OCI-LY7 (cell line): ENCODE measurements around the gene USP46. TPM values are rescaled to one million over a fixed set of nuclear protein-coding genes. Genes with fewer than 3 reads are reported as not detected.

ENCODE experiments used
- BruUV-seq: library from RNA; stranded (reverse); fragments of 400-500 nt; replicated peaks from 2 replicates; lab custom pipeline; 2021; lab: Mats Ljungman, UMichigan
- CTCF ChIA-PET: fragments of 300-600 bp; sonication (Branson Sonifier 250); formaldehyde crosslinking; loops from one replicate; lab custom pipeline; 2022; ENCODE audit warnings: antibody characterized with exemption; ENCODE audit not compliant: unreplicated experiment; lab: Charles Lee
- POLR2A ChIA-PET: fragments of 300-600 bp; sonication (Branson Sonifier 250); formaldehyde crosslinking; loops from one replicate; lab custom pipeline; 2022; ENCODE audit warnings: antibody characterized with exemption; lab: Charles Lee
- DNase-seq: peaks from one replicate; pipeline ENCODE4 v3.0.0-alpha.2; 2015; ENCODE audit warnings: low spot score
- H2AFZ ChIP-seq: fragments of 200-600 bp; sonication (generic), shearing (Covaris generic); 2 replicates; pipeline ENCODE4 v1.6.1; 2014; ENCODE audit warnings: mild to moderate bottlenecking, antibody characterized with exemption, low read length, moderate library complexity
- H3K27ac ChIP-seq: fragments of 200-600 bp; sonication (generic); 2 replicates; pipeline ENCODE4 v1.5.1; 2014; ENCODE audit warnings: mixed run types, low read depth, mild to moderate bottlenecking, moderate library complexity, low read length, inconsistent platforms; ENCODE audit not compliant: poor library complexity, severe bottlenecking
- H3K36me3 ChIP-seq: fragments of 200-600 bp; sonication (generic); 2 replicates; pipeline ENCODE4 v1.6.1; 2014; ENCODE audit warnings: mild to moderate bottlenecking, antibody characterized with exemption, low read length, moderate library complexity, mixed read lengths; ENCODE audit not compliant: insufficient read depth
- H3K4me1 ChIP-seq: fragments of 200-600 bp; sonication (generic); 2 replicates; pipeline ENCODE4 v1.5.1; 2014; ENCODE audit warnings: mild to moderate bottlenecking, low read length; ENCODE audit not compliant: insufficient read depth, poor library complexity, severe bottlenecking
- H3K4me2 ChIP-seq: fragments of 200-600 bp; sonication (generic); 2 replicates; pipeline ENCODE4 v1.6.1; 2014; ENCODE audit warnings: mild to moderate bottlenecking, low read length
- H3K4me3 ChIP-seq: fragments of 200-600 bp; sonication (generic); 2 replicates; pipeline ENCODE4 v1.5.1; 2014; ENCODE audit warnings: mild to moderate bottlenecking, low read depth, low read length; ENCODE audit not compliant: poor library complexity, severe bottlenecking
- H3K79me2 ChIP-seq: fragments of 200-600 bp; sonication (generic); 2 replicates; pipeline ENCODE4 v1.6.1; 2016; ENCODE audit warnings: low read depth, mild to moderate bottlenecking, low read length, moderate library complexity, mixed read lengths; ENCODE audit not compliant: insufficient read depth
- H3K9me2 ChIP-seq: fragments of 200-600 bp; sonication (generic); 2 replicates; pipeline ENCODE4 v1.6.1; 2016; ENCODE audit warnings: mild to moderate bottlenecking, low read length, mixed read lengths; ENCODE audit not compliant: insufficient read depth
- H3K9me3 ChIP-seq: fragments of 200-600 bp; sonication (generic); 2 replicates; pipeline ENCODE4 v1.6.1; 2014; ENCODE audit warnings: mild to moderate bottlenecking, mixed run types, low read length, mixed read lengths
- H4K20me1 ChIP-seq: fragments of 200-600 bp; sonication (generic); 2 replicates; pipeline ENCODE4 v1.6.1; 2014; ENCODE audit warnings: mild to moderate bottlenecking, antibody characterized with exemption, low read length, moderate library complexity, mixed read lengths; ENCODE audit not compliant: insufficient read depth
- CTCF ChIP-seq: fragments of 200-600 bp; sonication (generic); conservative IDR thresholded peaks from 2 replicates; pipeline ENCODE4 v1.5.1; 2014; ENCODE audit warnings: mild to moderate bottlenecking, antibody characterized with exemption, low read length, moderate library complexity, mixed read lengths
- EZH2phosphoT487 ChIP-seq: fragments of 200-600 bp; sonication (generic); IDR thresholded peaks from 2 replicates; pipeline ENCODE4 v1.6.1; 2018; ENCODE audit warnings: low read depth, borderline replicate concordance, mild to moderate bottlenecking, mixed run types, antibody characterized with exemption, low read length, moderate library complexity, mixed read lengths
- intact Hi-C: fragments of 100-400 bp; cut with micrococcal nuclease; formaldehyde crosslinking; loops from one replicate; pipeline ENCODE4 v1.10.0; 2022; ENCODE audit not compliant: unreplicated experiment
- total RNA-seq, 2 experiments: library from RNA; depleted of rRNA in 1 of 2; stranded (reverse); fragments of >200 nt in 1 of 2; shearing (Covaris generic) in 1 of 2; gene quantifications; 2 replicates each; pipeline ENCODE4 v1.2.3, GENCODE V29; 2014 to 2022

The USP46 gene
- total RNA-seq, 2 experiments from 2014 or later = 5.4 to 15.8 TPM

- BruUV-seq = no TSS peak
- Histone ChIP-seq H3K4me1 (no peaks in the 10 kb centered on the region), H3K4me2 (no peak overlapping the region), H3K79me2 (no peaks in the 10 kb centered on the region), H3K9me3 (no peaks in the 10 kb centered on the region), H3K27ac (no peak overlapping the region), H3K36me3 (no peaks in the 10 kb centered on the region), H3K9me2 (no peaks in the 10 kb centered on the region), H4K20me1 (no peaks in the 10 kb centered on the region), H2AFZ (no peak overlapping the region), H3K4me3 (no peak overlapping the region)
- no peak for DNase-seq
- intact Hi-C loops = no loop called here
- TF ChIP-seq CTCF (no peak), EZH2phosphoT487 (no peak)
- ChIA-PET CTCF (no interaction called here), POLR2A (interaction anchor here (0.6 kb wide), 1 partner anchor 409 kb away, joined by 3 read pairs; no protein-coding TSS in a partner anchor)
Observed at GRCh38 chr4:52576961-52577623, 82.0 kb downstream of the USP46 start.

GRCh38 chr4:52576326-52576725 lies 82.8 kb downstream of the USP46 start:
- Histone ChIP-seq H3K9me3 (no peaks in the 10 kb centered on the region), H2AFZ (no peak overlapping the region), H4K20me1 (no peaks in the 10 kb centered on the region), H3K4me1 (no peaks in the 10 kb centered on the region), H3K27ac (no peak overlapping the region), H3K79me2 (no peaks in the 10 kb centered on the region), H3K36me3 (no peaks in the 10 kb centered on the region), H3K4me2 (no peak overlapping the region), H3K4me3 (no peak overlapping the region), H3K9me2 (no peaks in the 10 kb centered on the region)
- POLR2A ChIA-PET = no interaction called here
- CTCF ChIA-PET = no interaction called here
- DNase-seq = no peak
- TF ChIP-seq EZH2phosphoT487 = no peak
- TF ChIP-seq CTCF = no peak
- intact Hi-C loops = no loop called here
- no TSS peak for BruUV-seq

GRCh38 chr4:52575406-52575805 lies 83.7 kb downstream of the USP46 start:
- intact Hi-C loops = no loop called here

More at GRCh38 chr4:52575406-52575805, 83.7 kb downstream of the USP46 start:
- H3K9me2 ChIP-seq = no peaks in the 10 kb centered on the region
- CTCF ChIA-PET = no interaction called here
- H2AFZ ChIP-seq = no peak overlapping the region
- H3K4me3 ChIP-seq = no peak overlapping the region
- no TSS peak for BruUV-seq
- no peaks in the 10 kb centered on the region for H3K79me2 ChIP-seq
- H3K4me2 ChIP-seq = no peak overlapping the region
- H3K27ac ChIP-seq = no peak overlapping the region
- H3K36me3 ChIP-seq = no peaks in the 10 kb centered on the region
- no peaks in the 10 kb centered on the region for H4K20me1 ChIP-seq
- TF ChIP-seq CTCF = no peak
- TF ChIP-seq EZH2phosphoT487 = no peak
- no peaks in the 10 kb centered on the region for H3K4me1 ChIP-seq
- DNase-seq = no peak
- POLR2A ChIA-PET = no interaction called here
- no peaks in the 10 kb centered on the region for H3K9me3 ChIP-seq
